DOHH2 (cell line): Measurements from ENCODE around the gene MLXIP.

Source experiments
- H3F3A ChIP-seq: fragments of 200-600 bp; sonication (generic), shearing (Covaris generic); 2 replicates; pipeline ENCODE4 v1.6.0; 2016; ENCODE audit warnings: antibody characterized with exemption, mild to moderate bottlenecking; ENCODE audit not compliant: control insufficient read depth, insufficient read depth
- H3K27ac ChIP-seq: fragments of 200-600 bp; sonication (generic); 2 replicates; pipeline ENCODE4 v1.5.1; 2014; ENCODE audit warnings: low read depth, mild to moderate bottlenecking, low read length, moderate library complexity
- H3K27me3 ChIP-seq: fragments of 200-600 bp; sonication (generic); 2 replicates; pipeline ENCODE4 v1.6.1; 2014; ENCODE audit warnings: mild to moderate bottlenecking, low read length, mixed read lengths; ENCODE audit not compliant: control insufficient read depth
- H3K36me3 ChIP-seq: fragments of 200-600 bp; sonication (generic); 2 replicates; pipeline ENCODE4 v1.6.1; 2014; ENCODE audit warnings: mild to moderate bottlenecking, low read length, moderate library complexity, mixed read lengths; ENCODE audit not compliant: control insufficient read depth
- H3K4me1 ChIP-seq: fragments of 200-600 bp; sonication (generic); 2 replicates; pipeline ENCODE4 v1.6.1; 2014; ENCODE audit warnings: mild to moderate bottlenecking, low read length, mixed read lengths; ENCODE audit not compliant: control insufficient read depth
- H3K4me2 ChIP-seq: fragments of 200-600 bp; sonication (generic); 2 replicates; pipeline ENCODE4 v1.6.0; 2014; ENCODE audit warnings: mild to moderate bottlenecking, low read length, moderate library complexity
- H3K4me3 ChIP-seq: fragments of 200-600 bp; sonication (generic); 2 replicates; pipeline ENCODE4 v1.5.1; 2014; ENCODE audit warnings: mild to moderate bottlenecking, low read length, mixed read lengths
- H3K79me2 ChIP-seq: fragments of 200-600 bp; sonication (generic); 2 replicates; pipeline ENCODE4 v1.6.1; 2014; ENCODE audit warnings: mild to moderate bottlenecking, low read length, mixed read lengths; ENCODE audit not compliant: control insufficient read depth
- H3K9me2 ChIP-seq: fragments of 200-600 bp; sonication (generic); replicated peaks from 2 replicates; pipeline ENCODE4 v1.6.1; 2014; ENCODE audit warnings: mild to moderate bottlenecking, low read length, mixed read lengths; ENCODE audit not compliant: control insufficient read depth
- H3K9me3 ChIP-seq: fragments of 200-600 bp; sonication (generic); 2 replicates; pipeline ENCODE4 v1.6.1; 2014; ENCODE audit warnings: antibody characterized with exemption, low read length, mixed read lengths; ENCODE audit not compliant: control insufficient read depth, insufficient read depth
- H4K20me1 ChIP-seq: fragments of 200-600 bp; sonication (generic); 2 replicates; pipeline ENCODE4 v1.6.0; 2014; ENCODE audit warnings: low read depth, mild to moderate bottlenecking, antibody characterized with exemption, low read length, moderate library complexity; ENCODE audit not compliant: control insufficient read depth, insufficient read depth
- CTCF ChIP-seq: fragments of 200-600 bp; sonication (generic); IDR thresholded peaks from one replicate; pipeline ENCODE4 v1.5.1; 2014; ENCODE audit warnings: antibody characterized with exemption, mild to moderate bottlenecking, low read depth, low read length; ENCODE audit not compliant: poor library complexity, severe bottlenecking
- EZH2phosphoT487 ChIP-seq: fragments of 200-600 bp; sonication (generic); IDR thresholded peaks from 2 replicates; pipeline ENCODE4 v1.6.1; 2017; ENCODE audit warnings: borderline replicate concordance, mild to moderate bottlenecking, antibody characterized with exemption, low read length, moderate library complexity, mixed read lengths

Gene MLXIP

GRCh38 chr12:122189626-122190475, 111.3 kb downstream of the MLXIP start:
- Histone ChIP-seq H3K4me2 (no peak overlapping the region), H4K20me1 (no peaks in the 10 kb centered on the region), H3F3A (no peaks in the 10 kb centered on the region), H3K9me2 (no peaks in the 10 kb centered on the region), H3K36me3 (no peaks in the 10 kb centered on the region), H3K27me3 (no peaks in the 10 kb centered on the region), H3K4me1 (no peaks in the 10 kb centered on the region), H3K27ac (no peak overlapping the region), H3K79me2 (no peaks in the 10 kb centered on the region), H3K4me3 (no peak overlapping the region), H3K9me3 (no peaks in the 10 kb centered on the region)
- TF ChIP-seq CTCF, result no peak
- no peak for TF ChIP-seq EZH2phosphoT487

- Histone ChIP-seq H3K4me3 (no peak overlapping the region), H3K36me3 (no peaks in the 10 kb centered on the region), H4K20me1 (no peaks in the 10 kb centered on the region), H3F3A (no peaks in the 10 kb centered on the region; the same call in 1 of the 2 replicates), H3K4me2 (no peak overlapping the region), H3K27me3 (no peaks in the 10 kb centered on the region), H3K4me1 (no peaks in the 10 kb centered on the region), H3K79me2 (no peaks in the 10 kb centered on the region), H3K9me3 (no peaks in the 10 kb centered on the region), H3K9me2 (no peaks in the 10 kb centered on the region), H3K27ac (no peak overlapping the region)
- TF ChIP-seq EZH2phosphoT487, result no peak
- TF ChIP-seq CTCF, result peak; percentile 87
Measured at GRCh38 chr12:122190842-122191668, 112.5 kb downstream of the MLXIP start.

- Histone ChIP-seq H4K20me1 (no peaks in the 10 kb centered on the region), H3K9me3 (no peaks in the 10 kb centered on the region), H3K4me2 (no peak overlapping the region), H3K27ac (no peak overlapping the region), H3K27me3 (no peaks in the 10 kb centered on the region), H3F3A (no peaks in the 10 kb centered on the region; the same call in 1 of the 2 replicates), H3K9me2 (no peaks in the 10 kb centered on the region), H3K4me3 (no peak overlapping the region), H3K36me3 (no peaks in the 10 kb centered on the region), H3K4me1 (peaks cover 9% of the 10 kb centered on the region), H3K79me2 (no peaks in the 10 kb centered on the region)
- TF ChIP-seq EZH2phosphoT487 (no peak), CTCF (no peak)
Measured at GRCh38 chr12:122192441-122192840, 113.9 kb downstream of the MLXIP start.
